ENCODE results near the gene PER3. TPM values are rescaled to one million over a fixed set of nuclear protein-coding genes. Genes with fewer than 3 reads are reported as not detected.
A peak's percentile ranks its signal among the peaks of the same experiment; 100 is the strongest.

The PER3 gene
- 5.8 TPM for total RNA-seq (2021; ENCODE audit: unreplicated experiment)
- polyA plus RNA-seq (2012) = 2.4 and 3.0 TPM in 2 replicates
- percentile 58 among the genes with signal in this experiment for Bru-seq, nascent RNA
- BruChase-seq, experiment 1, labeled RNA remaining after a 6-hour chase = percentile 61 among the genes with signal in this experiment
- percentile 65 among the genes with signal in this experiment for BruChase-seq, experiment 2, labeled RNA remaining after a 2-hour chase
- long read RNA-seq, partial matches to known transcripts = 7 of 15 reads
- long read RNA-seq, other reads (novel, unspliced or antisense) = 8 of 15 reads

- H3K9ac ChIP-seq (ENCODE audit: low read length) = peak within 1 kb of the TSS; percentile 55
- ChIA-PET CTCF (no interaction called here), POLR2A (interaction anchor here (0.7 to 0.8 kb wide), 2 partner anchors 15 to 27 kb away, joined by 3 read pairs; no protein-coding TSS in a partner anchor), RAD21 (ENCODE audit: low non-redundant PET in 1 of 2, low total read pairs in 2 of 2, uncharacterized antibody in 2 of 2, unreplicated experiment in 2 of 2) (no interaction called here)
- peak; percentile 98 for ATAC-seq
- TF ChIP-seq ZFX (IDR thresholded peaks at IDR 0.05) (no peak), MAX (IDR thresholded peaks at IDR 0.05) (peak; percentile 37), ATF3 (IDR thresholded peaks at IDR 0.05) (no peak), SIN3A (IDR thresholded peaks at IDR 0.05; ENCODE audit: low read depth) (no peak), SRF (IDR thresholded peaks at IDR 0.05; ENCODE audit: low read depth) (no peak), CEBPB (IDR thresholded peaks at IDR 0.05; ENCODE audit: low read depth) (no peak), CBX3 (IDR thresholded peaks at IDR 0.05; ENCODE audit: low read depth) (no peak), SP1 (IDR thresholded peaks at IDR 0.05; ENCODE audit: low read depth) (peak; percentile 78), ELF1 (IDR thresholded peaks at IDR 0.05; ENCODE audit: borderline replicate concordance, low read depth) (no peak), JUND (IDR thresholded peaks at IDR 0.05) (no peak), FOSL1 (IDR thresholded peaks at IDR 0.05; ENCODE audit: low read depth) (no peak), TCF7L2 (IDR thresholded peaks at IDR 0.05; ENCODE audit: borderline replicate concordance, extremely low read depth, insufficient read depth, insufficient read length) (no peak), POLR2A (IDR thresholded peaks at IDR 0.05; ENCODE audit: borderline replicate concordance, extremely low read depth, insufficient read depth, insufficient read length) (no peak), YY1 (IDR thresholded peaks at IDR 0.05; ENCODE audit: extremely low read depth, insufficient replicate concordance, low read depth, low read length) (peak; percentile 2), POLR2AphosphoS5 (IDR thresholded peaks at IDR 0.05; ENCODE audit: low read depth, low read length) (no peak; the same call in 1 of the 2 replicates), EGR1 (IDR thresholded peaks at IDR 0.05; ENCODE audit: low read depth) (peak; percentile 20; the same call in 1 of the 2 replicates), EZH2phosphoT487 (IDR thresholded peaks at IDR 0.05; ENCODE audit: borderline replicate concordance) (no peak)
- peak within 1 kb of the TSS; percentile 76 for H3K4me2 ChIP-seq (ENCODE audit: low read length)
- H3K79me2 ChIP-seq (ENCODE audit: insufficient read depth, low read length) = no peaks in the 10 kb centered on the region
- no peak within 1 kb of the TSS for H2AFZ ChIP-seq (ENCODE audit: low read depth, low read length, poor library complexity, severe bottlenecking)
- DNase-seq (ENCODE audit: low read depth, low spot score) = peak; percentile 81
- no TSS peak for BruUV-seq (replicated peaks)
- no peaks in the 10 kb centered on the region for H4K20me1 ChIP-seq (ENCODE audit: insufficient read depth)
- peak within 1 kb of the TSS; percentile 38 to 46 for H3K4me3 ChIP-seq (replicated peaks in 1 of 2; ENCODE audit: low read depth in 1 of 2, low read length in 2 of 2)
- peaks cover 0 to 13% of the 10 kb centered on the region in 2 experiments; a peak in 3 of 4 replicates for H3K4me1 ChIP-seq (ENCODE audit: control insufficient read depth in 1 of 2, insufficient read depth in 2 of 2, low read length in 2 of 2)
- H3K27me3 ChIP-seq (ENCODE audit: insufficient read depth, low read length) = no peaks in the 10 kb centered on the region
- H3K9me2 ChIP-seq (ENCODE audit: insufficient read depth) = no peaks in the 10 kb centered on the region
- H3K36me3 ChIP-seq (ENCODE audit: control insufficient read depth in 1 of 2, insufficient read depth in 2 of 2, low read length in 2 of 2) = peaks cover 0 to 8% of the 10 kb centered on the region in 2 experiments; a peak in 3 of 4 replicates
- peak within 1 kb of the TSS; percentile 64 for H3K27ac ChIP-seq (ENCODE audit: low read depth, low read length)
- intact Hi-C loops (cut with micrococcal nuclease) = loop anchor here (5.0 kb wide), 1 partner anchor 178 kb away; the partner anchor contains the start of gene PARK7
- H3K9me3 ChIP-seq (ENCODE audit: control insufficient read depth in 1 of 2, insufficient read depth in 1 of 2, low read depth in 1 of 2, low read length in 2 of 2) = no peaks in the 10 kb centered on the region
These were observed at the start of gene PER3 for GRCh38 chr1:7783826-7784491. Gene PER3 (plus strand): TSS chr1:7784291. CDS start chr1:7784878, 587 bp downstream.

Measured in HCT116 (cell line).